ENCODE measurements around the gene STT3B. TPM values are rescaled to one million over a fixed set of nuclear protein-coding genes. Genes with fewer than 3 reads are reported as not detected.

STT3B gene
- total RNA-seq, 1 experiment from 2014 or later = 202 TPM

- peaks cover 34% of the 10 kb centered on the region for H3K9me3 Mint-ChIP-seq (ENCODE audit: low read depth, unreplicated experiment)
- CTCF ChIA-PET = no interaction called here
These were observed 119.6 kb downstream of the STT3B start for GRCh38 chr3:31652296-31652695.

GRCh38 chr3:31653464-31653863 lies 120.7 kb downstream of the STT3B start:
- no peak for TF ChIP-seq CTCF (IDR thresholded peaks at IDR 0.05; ENCODE audit: unreplicated experiment)
- peaks cover 55% of the 10 kb centered on the region for H3K36me3 Mint-ChIP-seq (ENCODE audit: insufficient read depth, unreplicated experiment)
- no TSS peak for BruUV-seq (replicated peaks)
- intact Hi-C loops (cut with micrococcal nuclease; ENCODE audit: unreplicated experiment) = no loop called here
- peak overlapping the region; percentile 30 for H3K27ac Mint-ChIP-seq (ENCODE audit: unreplicated experiment)
- DNase-seq = no peak
- H3K4me1 Mint-ChIP-seq (ENCODE audit: low read depth, unreplicated experiment) = no peaks in the 10 kb centered on the region
- CTCF ChIA-PET = no interaction called here
- H3K27me3 Mint-ChIP-seq (ENCODE audit: unreplicated experiment) = no peaks in the 10 kb centered on the region
- peaks cover 39% of the 10 kb centered on the region for H3K9me3 Mint-ChIP-seq (ENCODE audit: low read depth, unreplicated experiment)
- no peak overlapping the region for H3K4me3 Mint-ChIP-seq (ENCODE audit: low read depth, unreplicated experiment)

More at GRCh38 chr3:31652296-31652695, 119.6 kb downstream of the STT3B start:
- DNase-seq = no peak
- no TSS peak for BruUV-seq (replicated peaks)
- Mint-ChIP-seq H3K36me3 (ENCODE audit: insufficient read depth, unreplicated experiment) (peaks cover 52% of the 10 kb centered on the region), H3K27ac (ENCODE audit: unreplicated experiment) (no peak overlapping the region), H3K4me1 (ENCODE audit: low read depth, unreplicated experiment) (no peaks in the 10 kb centered on the region), H3K27me3 (ENCODE audit: unreplicated experiment) (no peaks in the 10 kb centered on the region), H3K4me3 (ENCODE audit: low read depth, unreplicated experiment) (no peak overlapping the region)
- intact Hi-C loops (cut with micrococcal nuclease; ENCODE audit: unreplicated experiment) = no loop called here
- TF ChIP-seq CTCF (IDR thresholded peaks at IDR 0.05; ENCODE audit: unreplicated experiment) = no peak

GRCh38 chr3:31654998-31655397 lies 122.3 kb downstream of the STT3B start:
- no peaks in the 10 kb centered on the region for H3K4me1 Mint-ChIP-seq (ENCODE audit: low read depth, unreplicated experiment)
- peaks cover 40% of the 10 kb centered on the region for H3K36me3 Mint-ChIP-seq (ENCODE audit: insufficient read depth, unreplicated experiment)
- intact Hi-C loops (cut with micrococcal nuclease; ENCODE audit: unreplicated experiment) = no loop called here
- TF ChIP-seq CTCF (IDR thresholded peaks at IDR 0.05; ENCODE audit: unreplicated experiment) = no peak
- DNase-seq = no peak
- peaks cover 31% of the 10 kb centered on the region for H3K9me3 Mint-ChIP-seq (ENCODE audit: low read depth, unreplicated experiment)
- no peak overlapping the region for H3K27ac Mint-ChIP-seq (ENCODE audit: unreplicated experiment)
- no peaks in the 10 kb centered on the region for H3K27me3 Mint-ChIP-seq (ENCODE audit: unreplicated experiment)
- BruUV-seq (replicated peaks) = no TSS peak
- H3K4me3 Mint-ChIP-seq (ENCODE audit: low read depth, unreplicated experiment) = no peak overlapping the region
- CTCF ChIA-PET = no interaction called here

DNA sequence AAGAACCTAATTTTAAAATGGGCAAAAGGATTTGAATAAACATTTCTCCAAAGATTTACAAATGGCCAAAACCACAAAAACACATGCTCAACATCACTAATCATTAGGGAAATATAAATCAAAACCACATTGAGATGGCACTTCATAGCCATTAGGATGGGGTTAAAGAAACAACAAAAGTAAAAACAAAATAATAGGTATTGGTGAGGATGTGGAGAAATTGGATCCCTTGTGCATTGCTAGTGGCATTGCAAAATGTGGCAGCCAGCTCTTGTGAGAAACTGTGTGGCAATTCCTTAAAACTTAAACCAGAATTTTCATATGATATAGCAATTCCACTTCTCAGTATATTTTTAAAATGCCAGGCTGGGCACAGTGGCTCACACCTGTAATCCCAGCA lies 126.5 kb downstream of the STT3B start:
- no peaks in the 10 kb centered on the region for H3K27me3 Mint-ChIP-seq (ENCODE audit: unreplicated experiment)
- H3K4me1 Mint-ChIP-seq (ENCODE audit: low read depth, unreplicated experiment) = no peaks in the 10 kb centered on the region
- TF ChIP-seq CTCF (IDR thresholded peaks at IDR 0.05; ENCODE audit: unreplicated experiment) = no peak
- no peak overlapping the region for H3K4me3 Mint-ChIP-seq (ENCODE audit: low read depth, unreplicated experiment)
- no peak for DNase-seq
- no peak overlapping the region for H3K27ac Mint-ChIP-seq (ENCODE audit: unreplicated experiment)
- CTCF ChIA-PET = no interaction called here
- no TSS peak for BruUV-seq (replicated peaks)
- peaks cover 40% of the 10 kb centered on the region for H3K36me3 Mint-ChIP-seq (ENCODE audit: insufficient read depth, unreplicated experiment)
- peaks cover 18% of the 10 kb centered on the region for H3K9me3 Mint-ChIP-seq (ENCODE audit: low read depth, unreplicated experiment)
- intact Hi-C loops (cut with micrococcal nuclease; ENCODE audit: unreplicated experiment) = no loop called here

All from Calu3 (cell line).